HG03159 (cell line): ENCODE data around the gene PRKG1.
A peak's percentile ranks its signal among the peaks of the same experiment; 100 is the strongest.

ENCODE experiments used
- ATAC-seq: cut with Tn5 transposase; IDR thresholded peaks from one replicate; pipeline ENCODE4 v1.9.1; 2021; ENCODE audit warnings: mild to moderate bottlenecking, moderate library complexity; ENCODE audit not compliant: unreplicated experiment

PRKG1 gene

DNA sequence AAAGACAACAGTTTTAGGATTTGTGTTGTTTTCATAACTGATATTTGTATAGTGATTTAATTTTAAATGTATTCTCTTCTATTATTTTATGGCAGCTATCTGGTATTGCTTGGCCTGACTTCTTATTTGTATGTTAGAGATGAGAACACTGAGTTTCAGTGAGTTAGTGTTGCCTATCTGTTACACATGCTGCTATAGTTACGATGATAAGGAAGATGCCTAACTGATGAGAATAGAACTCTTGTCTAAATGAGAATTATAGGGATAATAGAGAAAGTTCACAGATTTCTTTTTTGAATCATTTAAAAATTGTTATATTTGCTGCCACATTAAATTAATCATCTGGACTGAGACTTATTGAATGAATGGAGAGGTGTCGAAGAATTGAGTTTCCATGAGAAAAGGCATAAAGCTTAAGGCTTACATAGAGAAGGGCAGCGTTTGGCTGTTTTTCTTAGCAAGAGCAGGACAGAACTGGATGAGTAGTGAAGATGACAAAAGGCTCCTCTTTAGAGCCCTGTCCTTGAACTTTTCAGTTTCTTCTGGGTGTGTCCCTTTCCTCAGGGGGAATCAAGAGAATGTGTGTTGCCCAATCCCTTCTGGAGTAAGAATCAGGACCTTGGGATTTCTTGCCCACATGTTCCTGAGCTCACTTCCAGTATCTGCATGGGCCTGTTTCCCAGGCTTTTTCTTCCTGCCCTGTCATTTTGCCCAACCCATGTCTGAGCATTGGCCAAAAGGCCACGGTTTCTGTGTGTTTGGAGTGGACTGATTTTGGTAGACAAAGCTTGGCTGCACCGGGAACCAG is 820.7 kb downstream of the PRKG1 start:
- ATAC-seq, result no peak

DNA sequence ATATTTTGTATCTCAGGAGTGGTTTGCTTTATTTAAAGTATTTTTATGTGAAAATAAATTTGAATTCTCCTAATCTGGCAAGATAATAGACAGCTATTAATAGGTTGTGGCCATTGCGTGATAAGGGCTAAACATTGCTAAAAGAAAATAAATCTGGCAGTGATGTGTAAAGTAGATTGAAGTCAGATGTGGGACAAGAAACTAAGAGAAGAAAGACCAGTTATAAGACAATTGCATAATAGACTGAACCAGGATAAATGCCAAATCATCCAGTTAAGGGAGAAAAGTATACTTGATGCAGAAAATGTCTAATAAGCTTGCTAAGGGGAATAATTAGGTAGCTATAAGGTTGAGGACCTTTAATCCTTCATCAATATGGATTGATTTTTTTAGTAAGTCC is 822.6 kb downstream of the PRKG1 start:
- ATAC-seq, result no peak

DNA sequence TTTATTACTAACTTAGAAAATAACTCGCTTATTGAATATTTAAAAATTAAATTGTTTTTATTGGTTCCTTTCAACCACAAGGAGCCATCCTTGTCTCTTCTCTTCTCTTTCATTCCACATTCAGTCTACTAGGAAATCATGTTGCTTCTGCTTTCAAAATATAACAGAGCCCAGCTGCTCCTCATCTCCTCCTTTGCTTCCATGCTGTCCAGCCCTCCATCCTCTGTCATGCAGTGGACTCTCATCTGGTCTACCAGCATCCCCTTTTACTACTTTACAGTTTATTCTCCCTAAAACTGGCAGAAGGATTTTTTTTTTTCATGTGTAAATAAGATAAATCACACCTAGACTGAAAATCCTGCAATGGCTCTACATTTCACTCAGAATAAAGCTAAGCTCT is 823.3 kb downstream of the PRKG1 start:
- no peak for ATAC-seq

DNA sequence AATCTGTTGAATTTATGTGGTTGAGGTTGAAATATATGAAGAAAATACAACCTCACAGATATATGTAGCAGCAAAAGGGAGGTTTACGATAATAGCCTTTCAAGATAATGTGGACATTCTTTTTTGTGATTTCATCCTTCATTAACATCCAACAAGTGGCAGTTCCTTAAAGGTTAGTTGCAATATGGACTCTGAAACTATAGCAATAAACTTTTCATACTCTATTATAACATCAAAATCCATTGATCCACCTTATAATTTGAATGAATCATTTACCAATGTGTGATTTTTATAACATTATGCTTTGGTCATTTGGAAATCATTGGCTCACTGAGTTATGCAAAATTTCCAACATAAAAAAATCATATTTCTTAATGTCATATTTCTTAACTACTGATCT is 825.9 kb downstream of the PRKG1 start:
- ATAC-seq, result no peak

DNA sequence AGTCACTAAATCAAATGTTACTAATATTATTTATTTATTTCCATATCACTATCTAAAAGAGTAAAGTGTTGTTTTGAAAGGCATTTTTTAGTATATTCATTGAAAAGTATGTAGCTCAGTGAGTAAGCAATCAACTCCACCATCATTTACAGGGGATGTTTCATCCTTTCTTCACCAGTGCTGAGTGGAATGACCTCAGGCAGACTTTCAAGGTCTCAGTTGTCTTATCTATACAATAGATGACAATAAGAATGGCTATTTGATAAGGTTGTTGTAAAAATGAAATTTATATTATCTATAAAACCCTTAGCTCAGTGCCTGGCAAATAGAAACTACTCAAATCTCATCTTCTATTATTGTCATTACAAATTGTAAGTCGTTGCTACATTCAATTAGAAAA is 829.4 kb downstream of the PRKG1 start:
- no peak for ATAC-seq

DNA sequence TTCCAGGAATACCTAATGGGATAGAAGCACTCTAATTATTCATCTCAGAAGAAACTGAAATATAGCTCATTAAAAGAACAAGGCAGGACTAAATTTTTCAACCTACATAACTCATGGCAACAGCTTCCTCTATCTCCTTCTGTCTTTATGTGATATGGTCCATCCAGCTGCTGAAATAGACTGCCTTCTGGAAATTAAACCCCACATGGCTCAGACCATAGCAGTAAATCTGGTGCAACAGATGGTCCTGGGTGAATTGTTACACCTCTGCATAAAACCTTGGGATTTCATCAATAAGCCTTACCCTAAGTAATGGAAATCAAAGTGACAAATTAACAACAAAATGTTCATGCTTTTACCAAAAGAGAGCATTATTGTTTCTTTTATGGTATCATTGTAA is 830.7 kb downstream of the PRKG1 start:
- ATAC-seq, result no peak

DNA sequence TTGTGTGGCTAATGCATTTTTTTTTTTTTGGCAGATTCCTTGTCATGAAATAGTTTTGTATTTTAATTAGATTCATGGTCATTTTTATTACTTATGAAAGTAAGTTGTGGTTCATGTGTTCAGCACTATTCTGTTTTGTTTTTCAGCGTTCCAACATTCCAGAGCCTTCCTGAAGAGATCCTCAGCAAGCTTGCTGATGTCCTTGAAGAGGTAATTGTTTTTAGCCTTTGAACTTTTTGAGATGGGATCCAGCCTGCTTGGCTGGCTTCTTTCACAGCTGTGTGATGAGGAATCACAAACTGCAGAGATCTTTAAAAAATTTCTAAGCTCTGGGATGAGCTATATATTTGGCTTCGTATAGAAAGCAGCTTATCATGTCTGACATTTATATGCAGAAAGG is 833.1 kb downstream of the PRKG1 start:
- no peak for ATAC-seq

DNA sequence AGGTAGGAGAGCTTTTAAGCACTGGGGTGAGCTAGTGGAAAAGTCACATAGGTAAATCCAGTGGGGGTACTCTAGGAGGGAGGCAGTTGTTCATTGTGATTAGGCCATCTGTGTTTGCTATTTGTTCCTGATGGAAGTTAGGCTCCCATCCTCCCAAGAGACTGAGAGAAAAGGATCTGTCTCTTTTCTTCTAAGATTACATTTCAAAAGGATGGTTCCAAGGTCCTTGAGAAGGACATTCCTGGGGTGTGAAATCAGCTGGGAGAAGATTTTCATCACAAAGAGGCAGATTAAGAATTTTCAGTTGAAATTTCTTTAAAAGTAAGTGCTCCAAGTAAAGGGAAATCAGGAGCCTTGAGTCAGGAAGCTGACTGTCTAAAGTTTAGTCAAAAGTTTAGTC is 835.9 kb downstream of the PRKG1 start:
- ATAC-seq, result no peak

DNA sequence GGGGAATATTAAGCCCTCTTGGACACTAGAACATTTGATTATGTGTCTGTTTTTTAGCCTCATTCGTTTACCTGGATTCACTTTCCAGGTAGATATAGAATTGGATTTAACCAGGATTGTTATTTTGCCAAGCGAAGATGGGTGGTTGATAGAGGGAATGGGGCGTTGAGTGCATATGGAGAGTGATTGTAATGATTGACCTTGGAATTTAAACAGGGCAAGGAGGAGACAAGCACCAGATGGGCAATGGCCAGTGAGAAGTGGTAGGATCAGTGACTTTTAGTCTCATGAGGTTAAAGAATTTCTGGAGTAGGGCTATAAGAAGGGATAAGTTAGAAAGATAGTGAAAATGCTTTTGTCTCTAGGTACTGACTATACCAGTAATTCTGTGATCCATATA is 836.3 kb downstream of the PRKG1 start:
- no peak for ATAC-seq

DNA sequence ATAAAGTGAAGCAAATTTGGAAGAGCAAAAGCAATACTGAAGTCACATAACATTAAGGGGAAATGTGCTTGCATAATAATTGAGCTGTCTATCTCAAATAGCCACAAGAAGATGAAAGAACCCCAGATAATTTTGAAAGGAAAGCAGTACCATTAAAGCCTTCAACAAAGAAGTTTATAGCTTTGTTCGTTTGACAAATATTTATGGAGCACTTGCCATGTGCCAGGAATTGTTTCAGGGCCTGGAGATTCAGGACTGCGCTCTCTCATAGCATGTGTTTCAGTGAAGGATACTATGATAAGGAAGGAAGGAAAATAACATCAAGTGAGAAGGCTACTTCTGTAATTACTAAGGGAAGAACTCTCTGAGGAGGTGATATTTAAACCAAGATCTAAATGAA is 837.4 kb downstream of the PRKG1 start:
- no peak for ATAC-seq

DNA sequence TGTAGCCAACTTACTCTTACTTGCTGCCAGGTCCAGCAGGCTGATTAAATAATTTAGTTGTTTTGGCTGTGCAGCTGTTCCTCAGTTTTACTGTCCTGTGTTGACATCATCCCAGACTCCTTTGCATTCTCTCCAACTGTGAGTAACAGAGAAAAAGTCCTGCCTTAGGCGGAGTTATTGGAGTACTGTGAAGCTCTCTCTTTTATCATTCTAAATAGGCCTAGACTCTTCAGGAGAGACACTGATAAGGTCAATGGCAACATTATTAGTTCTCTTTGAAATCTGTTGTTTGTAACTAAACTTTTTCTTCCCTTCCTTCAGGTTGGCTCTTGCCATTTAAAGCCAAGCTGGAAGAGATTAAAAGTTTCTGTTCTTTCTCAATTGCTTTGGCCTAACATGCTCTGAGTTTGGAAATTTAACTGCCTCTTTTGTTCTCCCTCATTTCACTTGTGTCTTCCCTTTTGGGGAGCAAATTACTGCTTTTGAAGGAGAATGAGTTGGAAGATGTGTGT is 840.8 kb downstream of the PRKG1 start:
- ATAC-seq, result no peak

DNA sequence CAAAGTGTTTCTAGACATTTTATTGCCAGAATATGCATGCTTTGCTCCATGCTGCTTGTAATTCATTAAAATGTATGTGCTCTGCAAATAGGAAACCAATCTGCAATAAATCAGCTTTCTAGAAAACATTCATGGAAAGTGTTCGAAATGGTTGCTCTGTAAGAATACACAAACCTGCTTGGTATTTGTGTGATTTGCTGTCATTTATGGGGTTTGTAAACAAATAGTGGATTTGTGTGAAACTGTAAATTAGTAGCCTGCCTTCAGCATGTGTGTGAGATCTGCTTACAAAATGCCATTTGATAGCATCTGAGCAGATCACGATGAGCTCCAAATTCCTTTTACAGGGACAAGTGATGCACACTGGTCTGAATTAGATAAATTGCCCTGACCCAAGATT is 844.2 kb downstream of the PRKG1 start:
- ATAC-seq, result no peak

DNA sequence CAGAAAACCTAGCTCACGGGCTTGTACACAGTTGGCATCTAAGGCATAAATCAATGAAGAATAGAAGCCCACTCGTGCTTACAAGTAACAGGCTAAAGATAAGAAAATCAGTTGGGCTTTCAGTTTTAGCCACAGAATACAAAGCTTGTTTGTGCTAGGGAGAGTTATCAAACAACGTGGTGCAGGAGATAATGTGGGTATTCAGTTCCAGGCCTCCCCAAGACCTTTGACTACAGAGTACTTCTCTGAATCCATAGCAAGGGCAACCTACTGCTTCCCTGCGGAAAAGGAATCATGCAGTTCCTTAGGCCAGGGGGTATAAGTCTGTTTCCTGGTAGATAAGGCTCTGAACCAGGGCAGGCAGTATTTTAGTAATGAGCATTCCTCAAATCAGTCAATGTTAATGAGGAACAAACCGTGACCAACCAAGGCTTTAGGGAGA is 844.6 kb downstream of the PRKG1 start:
- ATAC-seq, result no peak

DNA sequence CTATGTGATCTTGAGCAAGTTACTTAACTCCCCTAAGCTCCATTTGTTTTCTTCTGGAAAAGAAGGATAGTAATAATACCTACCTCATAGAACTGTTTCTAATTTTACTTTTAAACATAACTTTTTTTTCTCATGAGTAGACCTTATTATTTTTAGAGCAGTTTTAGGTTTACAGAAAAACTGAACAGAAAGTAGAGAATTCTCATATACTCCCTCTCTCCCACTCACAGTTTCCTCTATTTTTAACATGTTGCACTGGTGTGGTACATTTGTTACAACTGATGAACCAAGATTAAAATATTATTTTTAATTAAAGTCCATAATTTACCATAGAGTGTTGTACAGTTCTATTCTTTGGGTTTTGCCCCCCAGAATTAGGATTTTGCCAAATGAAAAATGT is 846.4 kb downstream of the PRKG1 start:
- ATAC-seq, result no peak

DNA sequence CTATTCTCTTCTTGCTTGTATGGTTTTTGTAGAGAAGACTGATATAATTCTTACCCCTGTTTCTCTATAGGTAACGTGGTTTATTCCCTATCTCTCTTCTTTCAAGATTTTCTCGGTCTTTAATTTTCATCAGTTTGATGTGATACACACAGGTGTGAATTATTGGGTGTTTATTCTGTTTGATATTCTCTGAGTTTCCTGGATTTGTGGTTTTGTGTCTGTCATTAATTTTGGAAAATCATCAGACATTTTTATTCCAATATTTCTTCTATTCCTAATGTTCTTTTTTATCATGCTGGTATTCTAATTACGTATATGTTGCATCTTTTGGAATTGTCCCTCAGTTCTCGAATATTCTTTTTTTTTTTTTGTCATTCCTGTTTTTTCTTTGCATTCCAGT is 850.1 kb downstream of the PRKG1 start:
- no peak for ATAC-seq

DNA sequence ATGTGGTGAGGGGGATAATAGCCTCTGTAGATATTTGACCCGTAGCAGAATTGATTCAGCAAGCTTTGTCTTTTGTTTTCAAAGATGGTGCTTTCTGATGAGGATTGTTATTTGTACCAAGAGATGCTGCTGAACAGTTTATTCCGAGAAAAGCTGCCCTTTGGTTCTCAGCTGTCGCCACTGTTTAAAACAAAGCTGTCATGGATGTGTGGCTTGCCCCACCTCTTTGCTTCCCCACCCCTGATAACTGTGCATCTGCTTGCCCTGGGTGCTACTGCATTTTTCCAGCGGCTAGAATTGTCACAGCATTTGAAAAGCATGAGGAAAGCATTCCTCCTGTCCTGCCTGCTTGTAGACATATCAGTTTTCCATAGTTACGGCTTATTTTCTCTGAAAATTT is 852.0 kb downstream of the PRKG1 start:
- no peak for ATAC-seq

DNA sequence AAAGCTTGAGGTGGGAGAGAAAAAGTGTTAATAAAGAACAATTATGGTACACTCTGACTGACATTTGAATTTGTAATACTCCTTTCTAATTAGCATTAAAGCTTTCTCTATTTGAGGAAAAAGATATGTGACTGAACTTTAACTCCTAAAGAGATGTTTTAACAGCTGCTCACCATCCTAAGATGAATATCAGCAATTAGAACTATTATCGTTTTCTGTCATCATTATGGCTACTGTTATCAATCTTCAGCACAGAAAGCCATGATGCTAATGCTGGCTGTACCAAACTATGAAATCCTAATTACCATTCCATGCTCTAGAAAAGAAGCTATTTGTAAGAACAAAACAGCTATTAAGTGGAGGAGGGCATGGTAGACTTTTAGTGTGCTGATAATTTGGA is 853.9 kb downstream of the PRKG1 start:
- ATAC-seq, result no peak

DNA sequence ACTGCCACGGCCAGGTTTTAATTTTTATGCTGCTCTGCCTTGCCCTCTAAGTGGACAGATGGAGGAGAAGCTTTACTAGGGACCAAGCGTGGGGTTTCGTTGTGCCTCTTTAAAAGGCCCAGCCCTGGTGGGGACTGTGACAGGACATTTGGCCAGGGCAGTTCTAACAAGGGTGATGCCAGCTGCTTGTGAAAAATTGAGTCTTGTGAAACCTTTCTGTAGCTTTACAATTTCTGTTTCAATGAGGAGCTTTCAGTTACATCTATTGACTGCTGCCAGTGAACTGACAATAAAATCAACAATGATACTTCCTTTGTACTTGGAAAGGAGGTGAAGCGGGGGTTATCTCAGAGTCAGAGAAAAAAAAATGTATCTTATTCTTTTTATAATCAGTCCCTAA is 858.2 kb downstream of the PRKG1 start:
- ATAC-seq, result peak; percentile 55

DNA sequence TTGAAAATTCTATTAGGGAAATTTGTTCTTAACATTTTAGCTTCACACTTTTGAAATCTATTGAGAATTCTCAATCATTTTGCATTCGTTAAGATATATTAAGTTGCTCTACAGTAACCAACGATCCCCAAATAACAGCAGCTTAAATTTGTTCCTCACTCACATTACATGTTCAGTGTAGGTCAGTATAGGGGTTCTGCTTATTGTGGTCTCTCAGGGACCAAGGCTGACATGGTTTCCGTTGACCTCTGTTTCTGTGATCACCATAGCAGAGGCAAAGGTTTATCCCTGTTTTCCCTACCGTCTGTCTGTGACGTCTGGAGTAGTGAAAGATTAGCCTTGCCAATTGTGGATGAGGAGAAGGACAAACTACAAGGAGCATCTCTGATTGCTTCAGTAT is 860.1 kb downstream of the PRKG1 start:
- no peak for ATAC-seq

DNA sequence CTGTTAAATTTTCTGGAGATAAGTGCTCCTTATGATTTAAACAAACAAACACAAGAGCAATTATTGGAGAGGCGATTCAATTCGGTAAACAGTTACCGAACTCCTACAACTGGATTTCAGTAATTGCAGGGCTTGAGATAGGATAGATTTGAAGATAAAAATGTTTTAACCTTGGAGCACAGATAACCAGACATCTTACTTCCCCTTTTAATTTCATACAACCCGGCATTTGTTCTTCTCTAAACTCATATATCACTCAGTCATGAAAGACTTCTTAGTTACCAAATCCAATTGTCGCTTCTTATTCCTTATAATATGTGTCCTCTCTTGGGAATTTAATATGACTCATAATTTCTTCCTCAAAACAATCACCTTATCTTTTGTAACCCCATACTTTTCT is 861.1 kb downstream of the PRKG1 start:
- ATAC-seq, result no peak

DNA sequence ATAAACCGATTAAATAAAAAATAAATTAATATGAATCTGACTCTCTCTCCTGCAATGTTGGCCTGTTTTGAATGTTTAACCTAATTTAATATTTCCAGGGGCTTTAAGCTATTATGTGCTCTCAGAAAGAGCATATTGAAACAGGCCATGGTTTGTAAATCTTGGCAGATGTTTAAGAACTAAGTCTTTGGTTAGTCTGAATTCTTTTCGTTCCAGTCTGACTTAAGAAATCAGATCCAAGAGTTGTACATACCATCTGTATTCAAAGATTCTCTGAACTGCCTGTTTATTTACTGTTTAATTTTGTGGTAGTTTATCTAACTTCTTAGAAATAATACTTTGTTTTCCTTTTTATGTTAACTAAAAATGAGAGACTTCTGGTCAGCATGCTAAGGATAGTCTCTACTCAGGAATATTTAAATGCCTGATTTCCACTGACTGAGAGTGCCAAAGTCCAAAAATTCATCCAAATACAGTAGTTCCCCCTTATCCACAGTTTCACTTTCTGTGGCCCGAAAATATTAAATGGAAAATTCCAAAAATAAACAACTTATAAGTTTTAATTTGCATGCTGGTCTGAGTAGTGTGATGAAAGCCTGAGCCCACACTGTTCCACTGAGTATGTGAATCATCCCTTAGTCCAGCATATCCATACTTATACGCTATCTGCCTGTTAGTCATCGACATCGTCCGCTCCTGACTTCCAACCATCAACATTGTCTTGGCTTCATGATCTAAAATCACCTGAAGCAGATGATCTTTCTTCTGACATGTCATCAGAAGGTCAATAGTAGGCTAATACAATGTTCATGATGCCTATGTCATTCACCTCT is 863.2 kb downstream of the PRKG1 start:
- ATAC-seq, result no peak

DNA sequence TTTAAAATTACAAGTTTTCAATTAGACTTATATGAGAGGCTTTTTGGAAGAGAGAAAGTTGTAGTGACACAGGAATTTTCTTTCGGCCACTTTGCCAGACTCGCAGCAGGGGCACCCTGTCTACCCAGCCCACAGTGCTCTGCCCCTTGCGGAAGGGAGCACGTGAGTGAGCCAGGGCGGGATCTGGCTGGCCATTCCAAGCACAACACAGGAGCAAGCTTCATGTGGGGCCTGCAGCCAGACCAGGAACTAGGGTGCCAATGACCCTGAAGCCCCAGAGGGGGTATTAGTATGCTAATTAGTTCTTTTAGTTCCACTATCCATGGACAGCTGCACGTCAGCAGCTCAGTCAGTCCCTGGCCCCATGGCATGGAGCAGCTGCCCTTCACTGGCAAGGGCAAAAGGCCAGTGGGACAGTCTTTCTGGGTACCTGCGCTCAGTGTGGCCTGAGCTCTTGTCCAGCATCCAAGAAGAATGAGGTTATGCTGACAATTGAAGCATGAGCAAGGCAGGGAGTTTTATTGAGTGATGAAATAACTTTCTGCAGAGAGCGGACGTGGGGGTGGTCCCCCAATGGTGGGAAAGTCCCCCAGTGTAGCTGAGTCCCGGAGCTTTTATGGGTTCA is 876.2 kb downstream of the PRKG1 start:
- no peak for ATAC-seq
